ENCODE measurements around the gene SOX5.

SOX5 gene

DNA sequence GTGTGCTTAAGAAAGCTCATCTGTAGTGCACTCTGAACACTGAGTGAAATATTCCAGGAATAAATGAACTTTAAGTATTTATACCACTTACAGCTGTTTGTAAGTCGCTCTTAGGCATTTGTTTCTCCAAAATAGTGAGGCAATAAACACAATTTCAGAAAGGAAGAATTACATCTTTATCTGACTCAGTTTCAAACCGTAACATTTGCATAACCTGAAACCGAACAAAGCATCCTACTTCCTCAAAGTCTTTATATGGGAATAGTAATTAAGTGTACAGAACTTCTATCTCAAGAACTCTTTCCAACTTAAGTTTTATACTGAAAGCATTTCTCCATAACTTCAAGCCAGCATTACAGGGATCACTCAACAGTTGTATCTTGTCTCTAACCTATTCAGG, 58.4 kb downstream of the SOX5 start:
- no peak overlapping the region for H3K4ac ChIP-seq (ENCODE audit: low read depth in 1 of 2, low read length in 2 of 2)
- H4K8ac ChIP-seq (ENCODE audit: low read length), result no peak overlapping the region
- H3K27me3 ChIP-seq (ENCODE audit: control insufficient read depth in 1 of 2, insufficient read depth in 1 of 2, low read length in 2 of 2), result no peaks in the 10 kb centered on the region
- no peak overlapping the region for H4K91ac ChIP-seq (ENCODE audit: low read length)
- no peak overlapping the region for H3K14ac ChIP-seq (ENCODE audit: low read length in 2 of 2)
- no peaks in the 10 kb centered on the region for H3K4me1 ChIP-seq (ENCODE audit: control insufficient read depth, insufficient read depth, low read depth, low read length)
- H3K27ac ChIP-seq (ENCODE audit: low read length, poor library complexity, severe bottlenecking), result no peak overlapping the region
- no peak overlapping the region for H3K23ac ChIP-seq (ENCODE audit: low read length in 2 of 2)
- H2AFZ ChIP-seq (ENCODE audit: low read depth, low read length), result no peak overlapping the region
- H2BK120ac ChIP-seq (ENCODE audit: low read depth, low read length), result no peak overlapping the region
- H3K9me3 ChIP-seq (ENCODE audit: control insufficient read depth, low read length), result no peaks in the 10 kb centered on the region
- no peak overlapping the region for H3K18ac ChIP-seq (ENCODE audit: low read depth in 1 of 2, low read length in 2 of 2)
- H3K79me1 ChIP-seq (replicated peaks; ENCODE audit: low read length, poor library complexity, severe bottlenecking), result no peaks in the 10 kb centered on the region
- no peak overlapping the region for H2BK5ac ChIP-seq (ENCODE audit: low read depth, low read length, poor library complexity, severe bottlenecking)
- no peak for DNase-seq
- no peak overlapping the region for H3K9ac ChIP-seq (ENCODE audit: low read length)
- 100% methylated on average over 1 of the region's 3 CpGs for WGBS
- no peak overlapping the region for H3K4me2 ChIP-seq (ENCODE audit: low read length, poor library complexity, severe bottlenecking)
- no peak overlapping the region for H2BK12ac ChIP-seq (ENCODE audit: low read length in 2 of 2)
- no peak overlapping the region for H2BK15ac ChIP-seq (ENCODE audit: low read depth, poor library complexity, severe bottlenecking)
- no peak overlapping the region for H3K4me3 ChIP-seq (ENCODE audit: insufficient read depth in 1 of 2, low read depth in 1 of 2, low read length in 2 of 2)
- no peaks in the 10 kb centered on the region for H3K36me3 ChIP-seq (ENCODE audit: control insufficient read depth in 1 of 2, insufficient read depth in 2 of 2, low read depth in 1 of 2, low read length in 2 of 2)
- H2AK5ac ChIP-seq (ENCODE audit: low read length, severe bottlenecking), result no peak overlapping the region

DNA sequence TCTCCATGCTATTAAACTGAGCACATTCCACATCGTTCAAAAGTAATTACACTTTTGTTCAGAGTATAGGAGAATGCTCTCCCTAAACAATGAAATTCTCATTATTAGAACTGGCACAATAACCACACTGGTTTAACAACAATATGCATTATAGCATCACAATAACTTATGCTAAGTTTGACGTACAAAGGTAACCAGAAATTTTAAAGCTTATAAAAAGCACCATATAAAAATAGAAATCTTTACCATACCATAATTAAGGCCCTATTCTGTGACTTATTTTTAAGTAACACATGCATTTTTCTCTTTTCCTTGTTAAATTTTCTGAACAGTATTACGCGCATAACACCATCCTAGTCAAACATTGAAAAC, 60.4 kb downstream of the SOX5 start:
- no peak overlapping the region for H4K91ac ChIP-seq (ENCODE audit: low read length)
- H3K27me3 ChIP-seq (ENCODE audit: control insufficient read depth in 1 of 2, insufficient read depth in 1 of 2, low read length in 2 of 2), result no peaks in the 10 kb centered on the region
- no peak overlapping the region for H2AFZ ChIP-seq (ENCODE audit: low read depth, low read length)
- H3K79me1 ChIP-seq (replicated peaks; ENCODE audit: low read length, poor library complexity, severe bottlenecking), result no peaks in the 10 kb centered on the region
- H2BK15ac ChIP-seq (ENCODE audit: low read depth, poor library complexity, severe bottlenecking), result no peak overlapping the region
- no peak overlapping the region for H3K4me3 ChIP-seq (ENCODE audit: insufficient read depth in 1 of 2, low read depth in 1 of 2, low read length in 2 of 2)
- no peak overlapping the region for H3K4me2 ChIP-seq (ENCODE audit: low read length, poor library complexity, severe bottlenecking)
- no peak overlapping the region for H3K14ac ChIP-seq (ENCODE audit: low read length in 2 of 2)
- H3K9me3 ChIP-seq (ENCODE audit: control insufficient read depth, low read length), result no peaks in the 10 kb centered on the region
- H2BK12ac ChIP-seq (ENCODE audit: low read length in 2 of 2), result no peak overlapping the region
- H3K18ac ChIP-seq (ENCODE audit: low read depth in 1 of 2, low read length in 2 of 2), result no peak overlapping the region
- no peak overlapping the region for H3K27ac ChIP-seq (ENCODE audit: low read length, poor library complexity, severe bottlenecking)
- H4K8ac ChIP-seq (ENCODE audit: low read length), result no peak overlapping the region
- no peak for DNase-seq
- no peaks in the 10 kb centered on the region for H3K4me1 ChIP-seq (ENCODE audit: control insufficient read depth, insufficient read depth, low read depth, low read length)
- no peaks in the 10 kb centered on the region for H3K36me3 ChIP-seq (ENCODE audit: control insufficient read depth in 1 of 2, insufficient read depth in 2 of 2, low read depth in 1 of 2, low read length in 2 of 2)
- H3K4ac ChIP-seq (ENCODE audit: low read depth in 1 of 2, low read length in 2 of 2), result no peak overlapping the region
- H2BK120ac ChIP-seq (ENCODE audit: low read depth, low read length), result no peak overlapping the region
- H2AK5ac ChIP-seq (ENCODE audit: low read length, severe bottlenecking), result no peak overlapping the region
- no peak overlapping the region for H3K23ac ChIP-seq (ENCODE audit: low read length in 2 of 2)
- no peak overlapping the region for H3K9ac ChIP-seq (ENCODE audit: low read length)
- H2BK5ac ChIP-seq (ENCODE audit: low read depth, low read length, poor library complexity, severe bottlenecking), result no peak overlapping the region
- 92% methylated on average over 2 of the region's 4 CpGs for WGBS

DNA sequence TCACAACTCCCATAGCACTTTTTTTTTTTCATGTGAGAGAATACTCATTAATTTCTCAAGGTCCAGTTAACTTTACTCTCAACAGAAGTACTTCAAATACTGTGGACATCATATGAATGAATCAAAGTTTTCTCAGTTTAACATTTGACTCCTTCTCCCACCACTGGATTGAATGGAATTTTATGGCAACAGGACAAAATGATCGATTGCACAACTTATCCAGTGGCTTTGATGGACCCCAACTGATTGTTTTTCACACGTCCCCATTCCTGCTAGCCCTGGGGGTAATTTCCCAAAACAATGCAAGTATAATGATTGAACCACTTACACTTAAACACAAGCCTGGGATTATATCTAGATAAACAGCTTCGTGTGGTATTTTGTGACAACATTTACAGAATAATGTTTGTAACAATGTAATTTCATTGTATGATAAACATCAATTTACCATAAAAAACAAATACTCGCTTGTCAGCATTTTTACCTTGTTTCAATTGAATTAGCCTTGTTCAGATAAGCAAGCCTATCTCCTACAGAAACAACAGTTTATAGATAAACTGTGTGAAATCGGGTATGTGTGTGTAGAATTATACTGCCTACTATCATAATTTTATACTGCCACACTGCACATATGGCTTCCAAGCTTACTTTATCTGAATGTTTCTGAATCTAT, 60.9 kb downstream of the SOX5 start:
- no peak for DNase-seq
- Histone ChIP-seq H3K79me1 (replicated peaks; ENCODE audit: low read length, poor library complexity, severe bottlenecking) (no peaks in the 10 kb centered on the region), H3K27me3 (ENCODE audit: control insufficient read depth in 1 of 2, insufficient read depth in 1 of 2, low read length in 2 of 2) (no peaks in the 10 kb centered on the region), H2AFZ (ENCODE audit: low read depth, low read length) (no peak overlapping the region), H3K18ac (ENCODE audit: low read depth in 1 of 2, low read length in 2 of 2) (no peak overlapping the region), H2BK15ac (ENCODE audit: low read depth, poor library complexity, severe bottlenecking) (no peak overlapping the region), H2AK5ac (ENCODE audit: low read length, severe bottlenecking) (no peak overlapping the region), H3K4me1 (ENCODE audit: control insufficient read depth, insufficient read depth, low read depth, low read length) (no peaks in the 10 kb centered on the region), H3K4ac (ENCODE audit: low read depth in 1 of 2, low read length in 2 of 2) (no peak overlapping the region), H3K4me2 (ENCODE audit: low read length, poor library complexity, severe bottlenecking) (no peak overlapping the region), H3K14ac (ENCODE audit: low read length in 2 of 2) (no peak overlapping the region), H2BK12ac (ENCODE audit: low read length in 2 of 2) (no peak overlapping the region), H3K23ac (ENCODE audit: low read length in 2 of 2) (no peak overlapping the region), H2BK120ac (ENCODE audit: low read depth, low read length) (no peak overlapping the region), H3K36me3 (ENCODE audit: control insufficient read depth in 1 of 2, insufficient read depth in 2 of 2, low read depth in 1 of 2, low read length in 2 of 2) (no peaks in the 10 kb centered on the region), H3K9me3 (ENCODE audit: control insufficient read depth, low read length) (no peaks in the 10 kb centered on the region), H3K4me3 (ENCODE audit: insufficient read depth in 1 of 2, low read depth in 1 of 2, low read length in 2 of 2) (no peak overlapping the region), H4K8ac (ENCODE audit: low read length) (no peak overlapping the region), H3K9ac (ENCODE audit: low read length) (no peak overlapping the region), H3K27ac (ENCODE audit: low read length, poor library complexity, severe bottlenecking) (no peak overlapping the region), H2BK5ac (ENCODE audit: low read depth, low read length, poor library complexity, severe bottlenecking) (no peak overlapping the region), H4K91ac (ENCODE audit: low read length) (no peak overlapping the region)
- 87% methylated on average over 2 of the region's 5 CpGs for WGBS

DNA sequence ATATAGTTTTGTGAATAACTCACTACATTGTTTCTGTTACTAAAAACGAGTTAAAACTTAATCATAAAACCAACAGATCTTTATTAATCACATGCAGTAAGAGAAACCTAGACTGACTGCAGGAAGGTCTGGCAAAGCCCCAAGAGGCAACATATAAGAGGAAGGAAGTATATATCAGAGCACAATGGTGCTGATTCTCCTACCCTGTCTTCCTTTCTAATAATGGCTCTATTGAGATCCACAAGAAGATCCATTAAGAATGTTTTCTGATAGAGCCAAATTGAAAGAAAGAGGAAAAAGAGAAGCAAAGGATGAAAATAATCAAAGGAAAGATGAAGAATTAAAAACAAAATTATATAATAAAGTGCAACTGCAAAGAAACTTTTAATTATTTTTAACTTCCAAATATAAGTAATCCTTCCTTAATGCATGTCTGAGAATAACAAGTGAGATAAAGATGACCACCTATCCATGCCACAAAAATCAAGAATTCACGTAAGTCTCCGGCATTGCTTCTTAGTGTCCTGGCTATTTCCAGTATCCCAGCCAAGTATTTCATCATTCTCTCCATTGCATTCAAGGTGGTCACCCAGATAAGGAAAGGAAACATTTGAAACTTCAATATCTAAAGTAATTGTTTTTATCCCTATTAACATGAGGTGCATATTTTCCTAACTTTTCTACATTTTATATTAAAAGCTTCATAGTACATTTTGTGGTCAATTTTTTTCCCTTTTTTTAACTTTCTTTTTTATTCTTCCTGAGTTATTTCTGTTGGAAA, 62.2 kb downstream of the SOX5 start:
- Histone ChIP-seq H3K9ac (ENCODE audit: low read length) (no peak overlapping the region), H3K36me3 (ENCODE audit: control insufficient read depth in 1 of 2, insufficient read depth in 2 of 2, low read depth in 1 of 2, low read length in 2 of 2) (no peaks in the 10 kb centered on the region), H4K91ac (ENCODE audit: low read length) (no peak overlapping the region), H3K4me3 (ENCODE audit: insufficient read depth in 1 of 2, low read depth in 1 of 2, low read length in 2 of 2) (no peak overlapping the region), H2BK12ac (ENCODE audit: low read length in 2 of 2) (no peak overlapping the region), H3K9me3 (ENCODE audit: control insufficient read depth, low read length) (no peaks in the 10 kb centered on the region), H3K27me3 (ENCODE audit: control insufficient read depth in 1 of 2, insufficient read depth in 1 of 2, low read length in 2 of 2) (no peaks in the 10 kb centered on the region), H3K18ac (ENCODE audit: low read depth in 1 of 2, low read length in 2 of 2) (no peak overlapping the region), H3K14ac (ENCODE audit: low read length in 2 of 2) (no peak overlapping the region), H2BK15ac (ENCODE audit: low read depth, poor library complexity, severe bottlenecking) (no peak overlapping the region), H3K27ac (ENCODE audit: low read length, poor library complexity, severe bottlenecking) (no peak overlapping the region), H2BK5ac (ENCODE audit: low read depth, low read length, poor library complexity, severe bottlenecking) (no peak overlapping the region), H4K8ac (ENCODE audit: low read length) (no peak overlapping the region), H3K79me1 (replicated peaks; ENCODE audit: low read length, poor library complexity, severe bottlenecking) (no peaks in the 10 kb centered on the region), H2AFZ (ENCODE audit: low read depth, low read length) (no peak overlapping the region), H3K4me1 (ENCODE audit: control insufficient read depth, insufficient read depth, low read depth, low read length) (no peaks in the 10 kb centered on the region), H2AK5ac (ENCODE audit: low read length, severe bottlenecking) (no peak overlapping the region), H3K4ac (ENCODE audit: low read depth in 1 of 2, low read length in 2 of 2) (no peak overlapping the region), H2BK120ac (ENCODE audit: low read depth, low read length) (no peak overlapping the region), H3K4me2 (ENCODE audit: low read length, poor library complexity, severe bottlenecking) (no peak overlapping the region), H3K23ac (ENCODE audit: low read length in 2 of 2) (no peak overlapping the region)
- 100% methylated on average over 2 of the region's 3 CpGs for WGBS
- DNase-seq, result no peak
